Activated CD4-positive, CD25-positive, alpha-beta regulatory T cell treated with anti-CD3 and anti-CD28 coated beads, Interleukin-2, amount 50 U/mL, for 24 hours (primary cell): ENCODE results near the gene RAB3C.

Experiments used
- ATAC-seq, 2 donors: fragments of 150-1000 bp; cut with Tn5 transposase; one replicate each; pipeline ENCODE4 v1.10.0; 2021; ENCODE audit warnings: mild to moderate bottlenecking in 1 of 2, moderate library complexity in 1 of 2

The RAB3C gene

GRCh38 chr5:58838729-58839128 lies 255.9 kb downstream of the RAB3C start:
- ATAC-seq, result no peak

- ATAC-seq, result no peak
Observed at GRCh38 chr5:58842852-58843251, 260.0 kb downstream of the RAB3C start.

- no peak for ATAC-seq
Observed at GRCh38 chr5:58844395-58844794, 261.5 kb downstream of the RAB3C start.

GRCh38 chr5:58847041-58847440 lies 264.2 kb downstream of the RAB3C start:
- no peak for ATAC-seq

GRCh38 chr5:58849223-58849622 lies 266.3 kb downstream of the RAB3C start:
- no peak for ATAC-seq

DNA sequence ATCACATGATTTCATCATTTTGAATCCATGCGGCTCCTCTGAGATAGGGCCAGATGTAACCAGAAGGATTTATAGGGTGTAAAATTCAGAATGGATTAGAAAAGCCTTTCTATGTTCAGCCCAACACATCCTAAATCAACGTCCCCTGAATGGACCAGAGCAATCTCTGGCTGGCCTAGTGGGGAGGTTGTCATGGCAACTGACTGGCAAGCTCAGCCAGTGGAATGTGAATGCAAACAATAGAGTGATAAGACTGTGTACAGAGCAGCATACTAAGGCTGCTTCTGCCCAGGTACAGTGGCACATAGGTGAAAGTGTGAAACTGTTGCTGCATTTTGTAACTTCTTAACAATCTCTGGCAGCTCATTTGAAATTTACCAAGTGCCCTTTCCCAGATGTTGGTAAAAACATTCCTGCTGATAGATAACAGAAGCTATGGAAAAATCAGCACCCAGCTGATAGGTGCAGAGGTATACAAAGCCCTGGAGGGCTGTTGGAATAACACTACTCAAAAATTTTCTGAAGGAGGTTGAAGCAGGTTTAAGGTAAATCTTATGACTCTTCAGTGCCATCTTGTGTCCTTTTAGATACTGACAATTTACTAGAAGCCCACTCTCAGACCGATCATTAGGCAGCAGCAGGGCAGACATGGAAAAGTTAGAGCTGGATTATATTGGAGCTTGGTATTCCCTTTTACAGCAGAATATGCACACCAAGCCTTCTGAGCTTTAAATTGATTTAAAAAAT lies 267.2 kb downstream of the RAB3C start:
- no peak for ATAC-seq

DNA sequence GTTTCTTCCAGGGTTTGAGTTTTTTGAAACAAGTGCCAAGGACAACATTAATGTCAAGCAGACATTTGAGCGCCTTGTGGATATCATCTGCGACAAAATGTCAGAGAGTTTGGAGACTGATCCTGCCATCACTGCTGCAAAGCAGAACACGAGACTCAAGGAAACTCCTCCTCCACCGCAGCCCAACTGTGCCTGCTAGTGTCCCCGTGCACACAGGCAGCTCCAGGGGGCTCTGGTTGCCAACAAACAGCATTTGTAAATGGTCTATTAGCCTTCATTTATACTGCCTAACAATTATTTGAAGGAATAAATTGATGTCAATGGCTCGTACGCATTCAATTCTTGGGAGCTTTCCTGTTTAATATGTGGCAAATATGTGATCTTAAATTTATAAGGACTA lies 268.3 kb downstream of the RAB3C start:
- no peak for ATAC-seq

DNA sequence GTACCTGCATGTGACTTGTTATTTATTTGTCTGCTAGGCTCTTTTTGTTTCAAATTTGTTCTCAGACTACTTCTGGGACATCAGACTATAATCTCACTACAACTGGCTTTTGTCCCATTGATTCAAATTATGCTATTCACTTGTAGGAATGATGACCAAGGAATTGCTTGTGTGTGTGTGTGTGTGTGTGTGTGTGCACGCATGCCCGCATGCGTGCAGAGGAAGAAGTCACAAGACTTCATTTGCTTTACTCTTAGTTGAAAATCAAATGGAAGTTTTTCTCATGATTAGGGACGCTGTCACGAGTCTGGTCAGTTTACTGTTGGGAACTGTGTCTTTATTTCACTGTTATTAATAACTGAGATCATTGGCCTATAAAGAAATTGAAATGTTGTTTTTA lies 268.7 kb downstream of the RAB3C start:
- ATAC-seq, result no peak

DNA sequence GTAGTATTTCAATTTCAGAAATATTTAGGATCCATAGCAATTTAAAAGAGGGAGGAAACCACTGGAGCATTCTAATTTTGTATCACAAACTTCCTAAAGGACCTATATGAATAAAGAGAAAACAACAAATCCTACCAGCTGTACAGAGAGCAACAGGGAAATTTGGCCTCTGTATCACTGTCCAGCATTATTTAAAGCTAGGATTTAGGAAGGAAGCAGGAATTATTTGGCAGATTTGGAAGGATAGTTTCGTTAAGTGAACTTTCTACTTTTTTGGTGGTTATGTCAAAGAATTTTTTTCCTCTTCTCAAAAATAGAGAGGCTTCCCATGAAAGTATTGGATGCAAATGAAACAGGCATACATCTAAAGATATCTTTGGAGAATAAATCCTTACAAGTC lies 269.7 kb downstream of the RAB3C start:
- no peak for ATAC-seq

- no peak for ATAC-seq
Observed at GRCh38 chr5:58854441-58854840, 271.6 kb downstream of the RAB3C start.

- no peak for ATAC-seq
Observed at GRCh38 chr5:58855851-58856739, 273.2 kb downstream of the RAB3C start.

- ATAC-seq, result no peak
Observed at GRCh38 chr5:58857609-58858008, 274.7 kb downstream of the RAB3C start.

DNA sequence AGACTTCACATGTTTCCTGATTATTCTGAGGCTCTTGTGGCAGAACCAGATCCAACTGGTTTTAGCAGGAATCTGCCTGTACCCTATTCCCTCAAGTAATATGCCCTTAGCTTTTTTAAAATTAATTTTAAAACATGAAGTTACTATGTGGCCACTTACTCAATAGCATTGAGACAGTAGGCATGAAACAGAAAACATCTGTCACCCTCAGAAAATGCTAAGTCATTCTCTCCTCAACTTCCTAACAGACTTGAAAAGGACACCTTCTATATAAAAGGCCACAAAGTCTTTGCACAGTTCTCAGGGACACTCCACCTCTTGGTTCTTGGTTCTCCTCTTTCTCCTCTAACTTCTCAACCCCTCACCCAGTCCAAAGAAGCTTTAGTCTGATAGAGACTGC lies 277.8 kb downstream of the RAB3C start:
- ATAC-seq, result no peak

GRCh38 chr5:58868931-58869330 lies 286.1 kb downstream of the RAB3C start:
- ATAC-seq, result no peak

DNA sequence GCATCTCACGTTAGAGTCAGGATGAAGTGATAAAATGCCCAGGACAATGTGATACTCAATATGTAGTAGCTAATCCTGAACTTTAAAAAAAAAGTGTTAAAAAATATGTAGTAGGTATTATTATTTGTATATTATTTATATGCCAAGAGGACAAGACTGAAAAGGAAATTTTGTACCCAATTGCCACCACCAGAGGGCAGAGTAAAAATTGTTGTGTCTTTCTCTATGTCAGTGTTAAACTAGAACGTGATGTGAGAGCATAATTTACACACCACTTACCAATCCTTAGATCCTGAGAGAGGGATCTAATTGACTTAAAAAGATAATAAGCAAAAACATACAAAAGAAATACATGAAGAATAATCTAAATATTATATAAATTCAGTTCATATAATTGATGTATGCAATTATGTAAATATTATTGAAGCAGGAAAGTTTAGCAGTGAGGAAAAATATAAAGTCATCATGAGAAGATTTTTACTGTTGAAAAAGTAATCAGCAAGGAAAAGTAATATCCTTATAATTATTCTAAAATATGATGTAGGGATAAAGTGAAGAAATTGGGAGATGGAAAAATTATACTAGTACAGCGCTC lies 288.9 kb downstream of the RAB3C start:
- ATAC-seq, result no peak

- no peak for ATAC-seq
Observed at GRCh38 chr5:58872670-58873273, 289.9 kb downstream of the RAB3C start.

- ATAC-seq, result no peak
Observed at GRCh38 chr5:58875599-58875998, 292.7 kb downstream of the RAB3C start.

- no peak for ATAC-seq
Observed at GRCh38 chr5:58885260-58885659, 302.4 kb downstream of the RAB3C start.

- peak; percentile 59 to 66 for ATAC-seq
Observed at GRCh38 chr5:58886315-58887207, 303.7 kb downstream of the RAB3C start.

DNA sequence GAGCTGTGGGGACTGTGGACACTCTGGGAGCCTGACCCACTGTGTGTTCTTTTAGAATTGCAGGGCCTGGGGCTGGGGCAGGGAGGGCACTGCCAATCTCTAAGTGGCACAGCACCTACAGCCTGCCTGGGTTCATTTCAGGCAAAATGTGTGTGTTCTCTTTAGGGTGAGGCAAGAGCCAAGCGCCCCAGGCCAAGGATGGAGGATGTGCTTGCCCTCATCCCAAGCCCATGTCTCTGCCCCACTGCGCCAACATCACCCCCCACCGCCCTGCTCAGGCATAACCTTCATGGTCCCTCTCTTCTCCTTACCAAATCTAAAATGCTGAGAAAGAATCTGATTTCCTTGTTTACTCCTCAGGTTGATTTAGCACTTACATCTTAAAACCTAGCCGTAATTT lies 304.4 kb downstream of the RAB3C start:
- ATAC-seq, result no peak

GRCh38 chr5:58887721-58888409 lies 305.0 kb downstream of the RAB3C start:
- ATAC-seq, result peak in 1 of 2 donors; percentile 8

- no peak for ATAC-seq
Observed at GRCh38 chr5:58890265-58890664, 307.4 kb downstream of the RAB3C start.
